ENCODE data around the gene DCUN1D1.

The DCUN1D1 gene

DNA sequence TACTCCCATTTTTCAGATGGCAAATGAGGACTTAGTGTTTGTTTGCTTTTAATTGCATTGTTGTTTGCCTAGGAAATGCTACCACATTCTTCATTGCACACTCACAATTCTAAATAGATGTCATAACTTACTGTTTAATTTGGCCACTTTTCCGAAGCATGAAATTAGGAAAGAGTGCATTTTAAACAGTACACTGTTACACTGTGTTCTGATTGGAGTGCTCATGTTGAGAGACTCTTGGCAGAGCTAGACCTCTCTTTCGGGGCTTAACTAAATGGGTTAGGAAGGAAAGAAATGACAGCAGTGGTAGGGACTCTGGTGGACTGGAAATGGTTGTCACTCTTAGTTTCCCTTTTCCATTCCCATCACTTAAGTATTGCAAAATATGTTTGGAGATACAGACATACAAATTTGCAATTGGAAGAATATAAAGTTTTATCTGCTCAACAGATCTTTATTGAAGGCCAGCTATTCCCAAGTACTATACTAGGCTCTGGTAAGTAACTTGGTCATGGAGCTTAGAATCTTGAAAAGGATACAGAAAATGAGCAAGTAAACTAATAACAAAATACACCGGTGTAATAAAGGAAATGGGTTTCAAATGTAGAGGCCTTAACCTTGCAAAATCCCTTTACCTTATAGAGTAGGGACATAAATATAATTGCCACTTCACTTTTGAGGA, 90.2 kb downstream of the DCUN1D1 start:
- no peak for DNase-seq
